HG02623 (cell line): Measurements from ENCODE around the gene MUC6.
"Not testable (repeated sequence)": the region's sequence is repeated elsewhere in the genome, so short reads cannot be mapped to it uniquely, and the experiment has no call there.

Experiments
- ATAC-seq: cut with Tn5 transposase; IDR thresholded peaks from one replicate; pipeline ENCODE4 v1.9.1; 2021; ENCODE audit warnings: moderate library complexity; ENCODE audit not compliant: unreplicated experiment

The MUC6 gene

DNA sequence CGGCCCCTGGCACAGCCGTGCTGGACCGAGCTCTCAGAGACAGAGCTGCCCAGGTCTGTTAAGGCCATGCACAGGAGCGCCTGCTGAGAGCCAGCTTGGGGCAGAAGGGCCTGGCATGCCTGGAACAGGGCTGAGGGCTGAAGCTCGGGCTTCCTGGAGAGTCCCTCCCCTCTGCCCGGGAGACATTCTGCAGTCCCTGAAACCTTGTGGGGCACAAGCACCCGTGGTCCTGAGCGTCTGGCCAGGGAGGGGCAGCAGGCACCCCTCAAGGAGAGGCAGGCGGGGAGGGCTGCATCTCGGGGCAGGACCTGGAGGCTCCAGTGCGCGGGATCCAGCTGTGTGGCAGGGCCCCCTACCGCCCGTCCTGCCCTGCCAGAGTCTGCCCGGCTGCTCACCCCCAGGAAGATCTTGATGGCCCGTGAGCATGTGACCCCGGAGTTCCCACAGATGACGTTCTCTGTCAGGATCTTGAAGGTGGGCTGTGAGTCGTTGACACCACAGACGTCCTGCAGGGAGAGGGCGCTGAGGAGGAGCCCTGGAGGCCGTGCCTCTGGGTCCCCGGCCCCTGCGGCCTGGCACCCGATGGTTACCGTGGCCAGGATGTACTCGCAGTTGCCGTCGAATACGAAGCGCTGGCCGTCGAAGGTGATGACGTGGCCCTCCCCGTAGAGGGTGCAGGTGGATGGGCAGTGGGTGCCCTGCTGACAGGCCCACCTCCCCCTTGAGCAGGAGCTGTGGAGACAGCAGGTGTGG lies 10.9 kb downstream of the MUC6 start:
- ATAC-seq: no peak

DNA sequence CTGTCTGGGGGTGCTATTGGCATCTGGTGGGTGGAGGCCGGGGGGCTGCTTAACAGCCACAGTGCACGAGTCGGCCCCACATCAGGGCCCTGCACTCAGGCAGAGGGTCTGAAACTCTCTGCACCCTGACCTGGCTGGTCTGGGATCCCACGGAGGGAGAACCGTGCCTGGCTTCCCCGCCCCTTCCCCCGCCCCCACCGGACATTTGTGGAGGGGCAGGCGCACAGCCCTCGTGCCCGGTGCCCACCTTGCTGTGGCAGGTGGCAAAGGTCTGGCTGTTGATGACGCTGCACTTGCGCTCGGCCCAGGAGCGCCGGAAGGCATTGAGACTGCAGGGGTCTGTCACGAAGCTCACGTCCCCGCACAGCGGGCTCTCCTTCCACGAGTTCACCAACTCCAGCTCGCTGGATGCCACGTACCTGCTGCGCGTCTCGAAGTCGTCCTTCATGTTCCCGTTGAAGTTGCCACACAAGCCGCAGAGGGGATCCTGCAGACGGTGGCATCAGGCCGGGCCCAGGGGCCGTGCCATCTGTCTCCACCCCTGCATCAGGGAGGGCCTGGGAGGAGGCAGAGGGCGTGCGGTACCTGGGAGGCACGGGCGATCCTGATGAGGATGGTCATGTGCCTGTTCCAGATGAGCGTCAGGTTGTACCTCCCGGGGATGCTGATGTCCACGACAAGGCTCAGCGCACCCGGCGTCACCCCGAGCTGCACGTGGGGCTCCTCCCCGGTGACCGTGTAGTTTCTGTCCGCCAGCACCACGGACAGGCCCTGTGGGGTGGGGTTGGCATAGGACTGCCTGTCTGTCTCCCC lies 11.7 kb downstream of the MUC6 start:
- ATAC-seq: no peak

DNA sequence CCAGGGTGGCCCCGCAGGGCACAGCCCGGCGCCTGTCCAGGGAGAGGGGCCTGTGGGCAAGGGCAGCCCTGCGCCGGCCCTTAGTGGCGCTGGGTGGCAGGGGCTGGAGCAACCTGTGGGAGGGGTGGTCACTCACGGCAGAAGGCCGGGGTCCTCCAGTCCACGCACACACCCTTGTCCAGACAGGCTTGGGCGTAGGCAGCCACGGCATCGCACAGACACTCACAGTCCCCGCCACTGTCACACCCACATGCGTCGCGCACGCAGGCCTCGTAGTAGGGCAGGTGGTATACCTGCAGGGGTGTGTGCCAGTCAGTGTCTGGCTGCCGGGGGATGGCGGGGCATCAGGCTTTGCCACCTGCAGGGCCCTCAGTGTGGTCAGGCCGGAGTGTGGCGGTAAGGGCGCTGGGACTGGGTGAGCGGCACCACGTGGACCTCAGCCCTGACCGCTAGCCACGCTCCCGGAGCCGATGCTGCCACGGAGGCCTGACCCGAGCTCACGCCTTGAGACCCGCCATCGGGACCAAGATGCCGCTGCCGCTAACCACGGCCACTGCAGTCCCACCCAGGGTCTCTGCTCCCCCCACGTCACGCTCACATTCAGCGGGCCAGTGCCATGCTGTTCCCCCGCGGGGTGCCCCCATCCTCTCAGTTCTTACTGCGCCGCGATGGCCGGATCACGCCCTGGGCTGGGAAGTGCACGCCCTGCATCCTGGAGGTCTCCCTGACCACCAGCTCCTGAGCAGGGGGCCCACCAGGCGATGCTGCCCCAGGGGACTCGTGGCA lies 12.5 kb downstream of the MUC6 start:
- no peak for ATAC-seq

DNA sequence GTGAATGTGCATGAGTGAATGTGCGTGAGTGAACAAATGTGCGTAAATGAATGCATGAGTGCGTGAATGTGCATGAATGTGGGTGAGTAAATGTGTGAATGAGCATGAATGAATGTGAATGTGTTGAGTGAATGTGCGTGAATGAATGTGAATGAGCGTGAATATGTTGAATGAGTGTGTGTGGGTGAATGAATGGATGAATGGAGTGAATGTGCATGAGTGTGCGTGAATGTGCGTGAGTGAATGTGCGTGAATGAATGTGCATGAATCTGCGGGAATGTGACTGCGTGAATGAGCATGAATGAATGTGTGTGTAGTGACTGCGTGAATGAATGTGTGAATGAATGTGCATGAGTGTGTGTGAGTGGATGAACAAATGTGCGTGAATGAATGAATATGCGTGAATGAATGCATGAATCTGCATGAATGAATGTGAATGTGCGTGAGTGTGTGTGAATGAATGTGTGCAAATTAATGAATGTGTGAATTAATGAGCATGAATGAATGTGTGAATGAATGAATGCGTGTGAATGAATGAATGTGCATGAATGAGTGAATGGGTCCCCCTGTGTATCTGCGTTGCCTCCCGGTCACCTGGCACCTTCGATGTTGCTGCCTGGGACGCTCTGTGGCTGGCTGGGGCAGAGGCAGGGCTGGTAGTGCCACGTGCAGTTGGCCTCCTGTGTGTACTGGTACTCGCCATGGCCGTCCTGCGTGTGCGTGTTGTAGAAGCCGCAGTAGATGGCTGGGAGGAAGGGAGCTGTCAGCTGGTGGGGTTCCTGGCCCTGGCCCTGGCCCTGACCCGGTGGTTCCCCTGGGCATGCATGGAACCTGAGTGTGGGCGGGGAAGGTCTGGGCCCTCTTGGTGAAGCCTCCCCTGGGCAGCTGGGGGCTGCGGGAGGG lies 13.4 kb downstream of the MUC6 start:
- no peak for ATAC-seq

DNA sequence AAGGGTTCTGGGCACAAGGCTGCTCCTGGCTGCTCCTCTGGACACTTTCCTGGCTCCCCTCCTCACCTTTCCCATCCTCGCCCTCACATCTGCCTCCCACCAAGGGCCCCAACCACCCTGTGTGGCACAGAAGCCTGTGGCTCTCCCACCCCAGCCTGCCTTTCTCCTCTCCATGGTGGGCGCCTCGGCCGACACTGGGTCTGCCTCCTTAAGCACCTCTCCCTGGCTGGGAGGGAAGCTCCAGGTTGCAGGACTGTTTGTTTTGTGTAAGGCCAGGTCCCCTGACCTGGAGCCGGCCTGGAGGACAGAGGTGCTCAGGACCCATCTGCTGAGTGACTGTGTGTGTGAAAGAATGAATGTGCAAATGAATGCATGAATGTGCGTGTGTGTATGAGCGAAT lies 14.1 kb downstream of the MUC6 start:
- no peak for ATAC-seq

DNA sequence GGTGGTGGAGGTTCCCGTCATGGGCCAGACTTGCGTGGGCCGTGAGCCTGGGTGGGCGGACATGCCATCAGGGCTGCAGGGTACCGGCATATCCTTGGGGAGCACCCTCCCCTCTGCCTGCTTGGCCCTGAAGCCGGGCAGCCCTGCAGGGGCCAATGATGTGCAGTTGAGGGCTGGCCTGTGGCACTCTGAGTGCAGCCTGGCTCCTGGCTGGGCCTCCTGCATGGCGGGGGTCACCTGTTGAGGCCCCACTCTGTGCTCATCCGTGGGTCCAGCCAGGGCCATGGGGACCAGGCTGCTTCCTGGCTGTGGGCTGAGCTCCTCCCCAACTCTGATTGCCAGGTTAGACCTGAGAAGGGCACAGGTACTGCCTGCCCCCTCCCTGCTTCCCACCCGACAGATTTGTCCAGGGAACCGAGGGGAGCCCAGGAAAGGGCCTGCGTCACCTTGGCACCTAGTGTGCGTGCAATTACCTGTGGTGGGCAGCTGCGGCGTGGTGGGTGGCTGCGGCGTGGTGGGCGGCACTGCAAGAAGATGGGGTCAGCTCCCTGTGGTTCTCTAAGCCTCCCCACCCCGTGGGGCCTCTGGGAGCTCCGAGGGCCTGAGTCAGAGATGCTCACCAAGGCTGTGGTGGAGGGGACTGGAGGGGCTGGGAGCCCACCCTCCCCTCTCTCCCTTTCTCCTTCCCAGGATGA lies 16.2 kb downstream of the MUC6 start:
- ATAC-seq: no peak

DNA sequence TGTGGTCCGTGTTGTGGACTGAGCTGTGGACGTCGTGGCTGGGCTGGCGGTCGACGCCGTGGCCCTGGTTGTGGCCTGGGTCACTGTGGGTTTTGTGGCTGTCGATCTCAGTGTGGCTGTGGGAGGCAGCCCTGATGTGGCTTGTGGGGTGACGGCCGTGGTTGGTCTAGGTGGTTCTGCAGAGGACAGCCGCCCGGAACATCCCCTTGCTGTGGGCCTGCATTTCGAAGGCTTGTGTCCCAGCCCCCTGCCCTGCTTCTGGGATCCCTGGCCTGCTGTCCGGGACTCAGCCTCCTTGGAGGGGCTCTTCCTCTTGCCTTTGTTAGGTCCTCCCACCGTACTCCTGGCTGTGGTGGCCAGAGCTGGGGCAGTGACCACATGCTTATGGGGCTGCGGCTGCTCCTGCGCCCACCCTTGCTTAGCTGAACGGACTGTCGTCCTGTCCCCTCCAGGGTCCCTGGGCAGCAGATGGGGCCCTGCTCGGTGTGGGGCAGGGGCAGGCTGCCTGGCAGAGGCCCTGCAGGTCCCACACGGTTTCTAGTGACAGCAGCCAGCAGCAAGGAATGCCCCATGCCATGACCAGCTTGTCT lies 17.1 kb downstream of the MUC6 start:
- no peak for ATAC-seq

DNA sequence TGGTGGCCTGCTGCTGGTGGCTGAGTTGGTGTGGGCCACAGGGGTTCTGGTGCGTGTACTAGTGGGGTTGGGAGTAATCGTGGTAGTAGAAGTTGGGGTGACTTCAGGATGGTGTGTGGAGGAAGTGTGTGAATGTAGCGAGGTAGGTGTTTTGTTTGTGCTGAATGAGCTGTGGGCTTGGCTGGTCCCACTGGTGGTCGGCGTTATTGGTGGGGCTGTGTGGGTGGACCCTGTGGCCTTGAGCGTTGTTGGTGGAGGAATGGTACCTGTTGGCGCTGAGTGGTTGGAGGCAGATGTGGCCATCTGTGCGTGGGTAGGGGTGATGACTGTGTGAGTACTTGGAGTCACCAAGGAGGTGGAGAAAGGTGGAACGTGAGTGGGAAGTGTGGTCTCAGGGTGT lies 18.4 kb downstream of the MUC6 start:
- no peak for ATAC-seq

DNA sequence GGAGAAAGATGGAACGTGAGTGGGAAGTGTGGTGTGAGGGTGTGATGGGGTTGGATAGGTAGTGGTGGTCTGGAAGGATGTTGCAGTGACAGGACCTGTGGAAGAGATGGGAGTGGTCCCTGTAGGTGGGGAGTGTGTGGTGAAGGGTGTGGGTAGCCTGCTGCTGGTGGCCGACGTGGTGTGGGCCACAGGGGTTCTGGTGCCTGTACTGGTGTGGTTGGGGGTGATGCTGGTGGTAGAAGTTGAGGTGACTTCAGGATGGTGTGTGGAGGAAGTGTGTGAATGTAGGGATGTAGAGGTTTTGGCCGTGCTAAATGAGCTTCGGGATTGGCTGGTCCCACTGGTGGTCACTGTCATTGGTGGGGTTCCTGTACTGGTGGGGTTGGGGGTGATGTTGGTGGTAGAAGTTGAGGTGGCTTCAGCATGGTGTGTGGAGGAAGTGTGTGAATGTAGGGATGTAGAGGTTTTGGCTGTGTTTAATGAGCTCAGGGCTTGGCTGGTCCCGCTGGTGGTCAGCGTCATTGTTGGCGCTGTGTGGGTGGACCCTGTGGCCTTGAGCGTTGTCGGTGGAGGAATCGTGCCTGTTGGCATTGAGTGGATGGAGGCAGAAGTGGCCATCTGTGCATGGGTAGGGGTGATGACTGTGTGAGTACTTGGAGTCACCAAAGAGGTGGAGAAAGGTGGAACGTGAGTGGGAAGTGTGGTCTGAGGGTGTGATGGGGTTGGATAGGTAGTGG lies 19.1 kb downstream of the MUC6 start:
- no peak for ATAC-seq

DNA sequence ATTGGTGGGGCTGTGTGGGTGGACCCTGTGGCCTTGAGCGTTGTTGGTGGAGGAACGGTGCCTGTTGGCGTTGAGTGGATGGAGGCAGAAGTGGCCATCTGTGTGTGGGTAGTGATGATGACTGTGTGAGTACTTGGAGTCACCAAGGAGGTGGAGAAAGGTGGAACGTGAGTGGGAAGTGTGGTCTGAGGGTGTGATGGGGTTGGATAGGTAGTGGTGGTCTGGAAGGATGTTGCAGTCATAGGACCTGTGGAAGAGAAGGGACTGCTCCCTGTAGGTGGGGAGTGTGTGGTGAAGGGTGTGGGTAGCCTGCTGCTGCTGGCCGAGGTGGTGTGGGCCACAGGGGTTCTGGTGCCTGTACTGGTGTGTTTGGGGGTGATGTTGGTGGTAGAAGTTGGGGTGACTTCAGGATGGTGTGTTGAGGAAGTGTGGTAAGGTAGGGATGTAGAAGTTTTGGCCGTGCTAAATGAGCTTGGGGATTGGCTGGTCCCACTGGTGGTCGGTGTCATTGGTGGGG lies 19.9 kb downstream of the MUC6 start:
- ATAC-seq: not testable (repeated sequence)

DNA sequence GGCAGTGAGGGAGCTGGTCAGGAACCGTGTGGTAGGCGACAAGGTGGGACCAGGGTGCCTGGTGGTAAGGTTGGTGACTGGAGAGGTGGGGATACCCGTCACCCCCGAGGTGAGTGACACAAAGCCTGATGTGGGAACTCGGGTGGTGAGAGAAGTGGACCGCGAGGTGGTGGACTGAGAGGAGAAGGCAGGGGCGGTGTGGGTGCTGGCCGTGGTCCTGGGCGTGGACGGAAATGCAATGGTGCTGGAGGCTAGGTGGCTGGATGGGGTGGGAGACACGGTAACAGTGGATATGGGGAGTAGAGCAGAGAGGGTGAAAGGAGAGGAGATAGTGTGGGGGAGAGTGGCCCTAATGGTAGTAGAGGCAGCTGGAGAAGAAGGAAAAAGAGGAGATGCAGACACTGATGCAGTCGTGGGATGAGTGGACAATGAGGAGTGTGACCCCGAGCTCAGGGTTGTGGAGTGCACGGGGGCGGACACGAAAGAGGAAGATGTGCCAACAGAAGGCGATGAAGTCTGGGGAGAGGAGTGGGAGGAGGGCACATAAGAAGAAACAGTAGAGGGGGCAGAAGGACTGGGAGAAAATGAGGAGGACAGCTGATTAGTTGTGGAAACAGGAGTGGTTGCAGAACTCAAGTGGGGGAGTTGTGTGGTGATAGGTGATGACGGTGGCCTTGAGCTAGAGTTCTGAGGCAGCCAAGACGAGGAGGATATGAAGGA lies 20.5 kb downstream of the MUC6 start:
- no peak for ATAC-seq

DNA sequence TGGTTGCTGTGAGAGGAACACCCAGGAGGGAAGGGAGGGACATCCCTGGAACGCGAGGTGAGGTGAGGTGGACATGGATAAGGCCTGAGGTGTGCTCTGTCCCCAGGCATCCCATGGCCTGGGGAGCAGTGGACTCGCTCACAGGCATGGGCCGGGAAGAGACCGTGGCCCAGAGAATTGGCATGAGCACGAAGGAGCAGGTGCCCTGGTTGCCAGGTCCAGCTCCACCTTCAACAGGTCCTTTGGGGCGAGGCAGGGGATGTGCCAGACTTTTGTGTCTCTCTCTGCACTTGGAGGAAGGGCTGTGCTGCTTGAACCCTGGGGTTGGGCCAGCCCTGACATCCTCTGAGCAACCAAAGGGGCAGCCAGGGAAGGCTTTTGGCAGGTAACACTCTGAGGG lies 21.5 kb downstream of the MUC6 start:
- no peak for ATAC-seq

DNA sequence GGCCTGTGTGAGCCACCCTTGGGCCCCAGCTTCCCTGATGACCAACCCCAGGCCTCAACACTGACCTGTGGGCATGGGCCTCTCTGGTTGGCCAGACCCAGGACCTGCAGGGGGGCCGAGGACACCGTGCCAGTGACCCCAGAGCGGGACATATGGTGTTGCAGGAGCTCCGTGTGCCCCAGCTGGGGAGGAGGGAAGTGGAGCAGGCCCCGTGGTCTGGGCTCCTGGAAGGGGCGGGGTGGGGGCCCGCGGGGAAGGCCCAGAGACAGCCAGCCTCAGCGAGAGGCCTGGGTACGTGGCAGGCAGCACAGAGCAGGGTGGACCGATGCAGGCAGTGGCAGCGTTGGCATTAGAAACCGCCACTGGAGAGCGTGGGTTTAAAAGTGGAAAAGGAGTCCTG lies 22.2 kb downstream of the MUC6 start:
- ATAC-seq: no peak

DNA sequence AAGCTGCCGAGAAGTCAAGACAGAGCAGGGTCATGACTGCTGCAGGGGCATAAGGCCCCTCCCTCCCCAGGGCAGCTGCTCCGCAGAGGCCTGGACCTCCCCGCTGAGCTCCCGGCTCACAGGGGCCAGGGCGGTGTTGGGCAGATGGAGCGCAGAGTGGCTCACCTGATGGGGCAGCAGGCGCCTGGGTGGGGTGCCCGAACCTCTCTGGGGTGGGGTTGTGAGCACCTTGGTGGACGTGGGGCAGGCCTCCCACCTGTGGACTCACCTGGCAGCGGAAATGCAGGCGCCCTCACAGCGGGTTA lies 22.9 kb downstream of the MUC6 start:
- no peak for ATAC-seq

DNA sequence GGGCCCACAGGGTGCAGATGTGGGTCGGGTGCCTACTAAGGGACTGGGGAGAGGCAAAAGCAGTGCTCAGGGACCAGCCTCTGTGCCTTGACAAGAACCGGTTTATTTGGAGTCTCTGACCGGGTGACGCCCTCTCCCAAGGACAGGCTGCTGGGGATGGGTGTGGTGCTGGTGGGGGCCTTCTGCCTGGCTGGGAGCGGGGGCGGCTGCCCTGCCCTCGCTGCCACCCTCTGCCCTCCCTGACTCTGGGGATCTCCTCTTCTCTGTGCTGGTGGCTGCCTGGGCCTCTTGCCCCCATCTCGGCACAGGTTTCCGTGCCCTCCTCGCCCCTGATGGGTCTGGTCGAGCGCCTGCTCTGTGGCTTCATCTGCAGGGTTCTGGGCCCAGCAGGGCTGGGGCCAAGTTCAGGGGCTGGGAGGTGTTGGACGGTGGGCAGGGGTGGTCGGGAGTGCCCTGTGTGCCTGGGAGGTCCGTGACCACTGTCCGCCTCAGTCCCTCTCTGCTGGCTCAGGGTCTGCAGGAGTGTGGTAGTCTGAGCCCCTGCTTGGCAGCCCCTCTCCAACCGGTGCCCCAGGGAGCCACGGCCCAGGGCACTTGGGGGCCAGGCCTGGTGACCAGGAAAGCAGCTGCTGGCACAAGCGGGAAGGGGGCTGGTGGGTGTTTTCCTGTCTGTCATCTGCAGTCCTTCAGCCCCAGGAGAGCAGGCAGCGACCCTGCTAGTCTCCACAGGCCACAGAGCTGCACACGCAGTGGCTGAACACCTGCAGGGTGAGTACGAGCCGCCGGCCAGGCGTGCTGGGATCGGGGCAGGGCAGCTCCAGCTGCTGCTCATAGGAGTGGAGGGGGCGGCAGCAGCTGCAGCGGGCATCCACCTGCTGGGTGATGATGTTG lies 23.5 kb downstream of the MUC6 start:
- ATAC-seq: no peak

DNA sequence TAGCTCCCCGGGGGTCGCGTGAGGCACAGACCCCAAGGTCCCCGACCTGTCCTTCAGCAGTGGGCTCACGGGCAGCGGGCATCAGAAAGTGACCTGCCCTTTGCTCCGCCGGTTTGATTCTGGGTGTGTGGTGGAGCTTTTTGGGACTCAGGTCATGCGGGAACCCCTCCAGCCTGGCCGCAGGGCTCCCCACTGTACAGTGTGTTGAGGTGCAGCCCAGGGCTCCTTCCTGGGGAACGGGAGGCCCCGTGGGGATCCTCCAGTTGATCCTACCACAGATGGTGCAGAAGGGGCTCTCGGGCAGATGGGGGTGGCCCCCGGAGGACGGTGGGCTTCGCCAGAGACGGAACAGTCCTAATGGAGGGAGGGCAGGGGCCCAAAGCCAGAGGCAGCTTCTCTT lies 24.2 kb downstream of the MUC6 start:
- ATAC-seq: no peak

DNA sequence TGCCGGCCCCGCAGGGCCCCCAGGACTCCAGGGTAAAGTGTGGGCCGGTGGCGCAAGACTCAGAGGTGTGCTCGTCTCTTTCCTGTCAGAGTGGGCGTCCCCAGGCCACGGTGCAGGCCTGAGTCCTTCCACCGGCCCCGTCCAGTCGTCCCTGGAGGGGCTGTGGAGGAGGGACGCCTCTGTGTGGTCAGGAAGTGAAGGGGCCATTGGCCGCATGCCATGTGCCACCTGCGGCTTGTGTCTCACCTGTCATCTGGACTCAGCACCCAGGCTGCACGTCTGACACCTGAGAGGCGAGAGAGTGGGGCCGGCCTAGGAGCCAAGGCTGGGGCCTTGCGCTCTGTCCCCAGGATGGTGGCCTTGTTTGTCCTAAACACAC lies 25.2 kb downstream of the MUC6 start:
- ATAC-seq: no peak
